Liver (tissue), 9 donors: ENCODE measurements around the gene MFGE8. TPM values are rescaled to one million over a fixed set of nuclear protein-coding genes. Genes with fewer than 3 reads are reported as not detected.

Source experiments
- DNase-seq: peaks from one replicate; pipeline ENCODE4 v3.0.0-alpha.2; 2017; ENCODE audit warnings: low spot score
- H3K27ac ChIP-seq, 2 donors: one replicate each; pipeline ENCODE4 v1.7.0; 2013; ENCODE audit warnings: inconsistent platforms in 2 of 2, low read length in 2 of 2, control low read depth in 1 of 2, low read depth in 1 of 2, mild to moderate bottlenecking in 1 of 2
- H3K27me3 ChIP-seq, 4 donors: one replicate each; pipeline versions ENCODE4 v1.6.1 to v1.7.0; 2013; ENCODE audit warnings: low read length in 3 of 4, inconsistent platforms in 1 of 4, mild to moderate bottlenecking in 1 of 4, moderate library complexity in 1 of 4; ENCODE audit not compliant: control insufficient read depth in 4 of 4, insufficient read depth in 4 of 4
- H3K36me3 ChIP-seq, 4 donors: one replicate each; pipeline versions ENCODE4 v1.6.1 to v1.7.0; 2013; ENCODE audit warnings: low read length in 3 of 4, mild to moderate bottlenecking in 3 of 4, low read depth in 1 of 4, moderate library complexity in 1 of 4; ENCODE audit not compliant: control insufficient read depth in 4 of 4, insufficient read depth in 3 of 4
- H3K4me1 ChIP-seq, 4 donors: one replicate each; pipeline versions ENCODE4 v1.6.1 to v1.7.0; 2013; ENCODE audit warnings: low read length in 3 of 4, mild to moderate bottlenecking in 3 of 4, moderate library complexity in 1 of 4; ENCODE audit not compliant: control insufficient read depth in 4 of 4, insufficient read depth in 4 of 4
- H3K4me3 ChIP-seq, 3 donors: one replicate each; pipeline versions ENCODE4 v1.6.1 to v1.7.0; 2013; ENCODE audit warnings: low read length in 3 of 3, control low read depth in 1 of 3, low read depth in 1 of 3, mild to moderate bottlenecking in 1 of 3
- H3K9ac ChIP-seq, 2 donors: one replicate each; pipeline ENCODE4 v1.7.0; 2013; ENCODE audit warnings: low read length in 2 of 2, mild to moderate bottlenecking in 2 of 2, moderate library complexity in 2 of 2, control low read depth in 1 of 2, low read depth in 1 of 2
- H3K9me3 ChIP-seq, 4 donors: one replicate each; pipeline versions ENCODE4 v1.6.1 to v1.7.0; 2013; ENCODE audit warnings: low read length in 3 of 4; ENCODE audit not compliant: control insufficient read depth in 4 of 4
- EGR1 ChIP-seq, 2 donors: IDR thresholded peaks; 2 replicates each; pipeline ENCODE4 v1.6.1; 2016 to 2018; ENCODE audit warnings: antibody characterized with exemption in 2 of 2, low read depth in 2 of 2
- FOXA1 ChIP-seq: IDR thresholded peaks from 2 replicates; pipeline ENCODE4 v1.6.1; 2016; ENCODE audit warnings: antibody characterized with exemption
- FOXA2 ChIP-seq: IDR thresholded peaks from 2 replicates; pipeline ENCODE4 v1.6.1; 2016; ENCODE audit warnings: antibody characterized with exemption
- GABPA ChIP-seq, 2 donors: IDR thresholded peaks in 1 of 2; conservative IDR thresholded peaks in 1 of 2; 2 replicates each; pipeline ENCODE4 v1.6.1; 2016; ENCODE audit warnings: antibody characterized with exemption in 2 of 2, mild to moderate bottlenecking in 1 of 2, moderate library complexity in 1 of 2
- HNF4A ChIP-seq, 2 donors: conservative IDR thresholded peaks; 2 replicates each; pipeline ENCODE4 v1.6.1; 2016; ENCODE audit warnings: antibody characterized with exemption in 2 of 2, mild to moderate bottlenecking in 2 of 2
- HNF4G ChIP-seq: IDR thresholded peaks from 2 replicates; pipeline ENCODE4 v1.6.1; 2016; ENCODE audit warnings: antibody characterized with exemption
- JUND ChIP-seq, 2 donors: IDR thresholded peaks; 2 replicates each; pipeline ENCODE4 v1.6.1; 2016; ENCODE audit warnings: antibody characterized with exemption in 2 of 2
- NR2F2 ChIP-seq: IDR thresholded peaks from 2 replicates; pipeline ENCODE4 v1.6.1; 2016; ENCODE audit warnings: antibody characterized with exemption
- RAD21 ChIP-seq, 2 donors: IDR thresholded peaks; 2 replicates each; pipeline ENCODE4 v1.6.1; 2016; ENCODE audit warnings: antibody characterized with exemption in 2 of 2, mild to moderate bottlenecking in 2 of 2
- REST ChIP-seq: IDR thresholded peaks from 2 replicates; pipeline ENCODE4 v1.6.1; 2016; ENCODE audit warnings: antibody characterized with exemption, mild to moderate bottlenecking
- RXRA ChIP-seq, 2 donors: IDR thresholded peaks; 2 replicates each; pipeline ENCODE4 v1.6.1; 2017 to 2018; ENCODE audit warnings: antibody characterized with exemption in 2 of 2, mild to moderate bottlenecking in 1 of 2
- SP1 ChIP-seq: IDR thresholded peaks from 2 replicates; pipeline ENCODE4 v1.6.1; 2018; ENCODE audit warnings: antibody characterized with exemption, mild to moderate bottlenecking
- TAF1 ChIP-seq: conservative IDR thresholded peaks from 2 replicates; pipeline ENCODE4 v1.6.1; 2016; ENCODE audit warnings: antibody characterized with exemption, mild to moderate bottlenecking
- YY1 ChIP-seq: IDR thresholded peaks from 2 replicates; pipeline ENCODE4 v1.6.1; 2016; ENCODE audit warnings: antibody characterized with exemption, mild to moderate bottlenecking
- ZBTB33 ChIP-seq: IDR thresholded peaks from 2 replicates; pipeline ENCODE4 v1.6.1; 2016; ENCODE audit warnings: antibody characterized with exemption
- whole genome bisulfite sequencing: extraction: QIAGEN DNeasy Blood & Tissue Kit; methylation state at CpG from one replicate; pipeline ENCODE4 v1.1.7; 2013; 5-methylcytosine and 5-hydroxymethylcytosine counted together
- polyA plus RNA-seq, 2 donors: library from polyadenylated mRNA; stranded (reverse) in 1 of 2; unstranded in 1 of 2; fragments of 200-250 nt in 1 of 2; fragments of >200 nt in 1 of 2; fragmentation: Nextera tagmentation in 1 of 2; extraction: Ambion mirVana in 1 of 2; gene quantifications; one replicate each; pipeline versions ENCODE4 v1.2.1 to v1.2.3, GENCODE V29; 2013 to 2015
- total RNA-seq, 2 donors: library from RNA; depleted of rRNA; stranded (reverse); fragments of >200 nt; gene quantifications; one replicate each; pipeline ENCODE4 v1.2.3, GENCODE V29; 2014
- TF ChIP-seq, protein P1 (sequence below): IDR thresholded peaks from 2 replicates; pipeline ENCODE4 v1.6.1; 2016; ENCODE audit warnings: antibody characterized with exemption
- TF ChIP-seq, protein P2 (sequence below): fragments of 150-350 bp; IDR thresholded peaks from 2 replicates; pipeline ENCODE4 v1.5.1; 2017; ENCODE audit warnings: improper control_type of control experiment, low read depth, low read length; ENCODE audit not compliant: missing input control
- TF ChIP-seq, protein P3 (sequence below): IDR thresholded peaks from 2 replicates; pipeline ENCODE4 v1.6.1; 2016; ENCODE audit warnings: antibody characterized with exemption
- donor health status: healthy.
- donor health status: healthy.
- donor health status: healthy.
- donor health status: healthy.
- donor health status: healthy.

Gene MFGE8
- total and polyA plus RNA-seq, 4 donors: 6.6 to 14.8 (median 12.8) TPM

DNA sequence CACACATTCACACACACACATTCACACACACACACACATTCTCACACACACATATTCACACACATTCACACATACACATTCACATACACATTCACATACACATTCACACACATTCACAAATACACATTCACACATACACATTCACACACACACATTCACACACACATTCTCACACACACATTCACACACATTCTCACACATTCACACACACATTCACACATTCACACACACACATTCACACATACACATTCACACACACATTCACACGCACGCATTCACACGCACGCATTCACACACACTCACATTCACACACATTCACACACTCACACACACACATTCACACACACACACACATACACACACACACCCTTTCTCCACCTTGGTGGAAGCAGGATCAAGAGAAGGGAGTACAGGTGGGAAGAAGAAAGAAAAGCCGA is 12.2 kb downstream of the MFGE8 start:
- H3K27ac ChIP-seq: no peak overlapping the region
- H3K9ac ChIP-seq: no peak overlapping the region
- H3K36me3 ChIP-seq: no peaks in the 10 kb centered on the region
- no peak for DNase-seq
- H3K27me3 ChIP-seq: peaks cover 0 to 5% (median 0%) of the 10 kb centered on the region in 4 donors
- 87% methylated on average over 5 of the region's 5 CpGs for WGBS
- H3K4me3 ChIP-seq: no peak overlapping the region
- no peaks in the 10 kb centered on the region for H3K9me3 ChIP-seq
- TF ChIP-seq RXRA (IDR thresholded peaks at IDR 0.05) (no peak), EGR1 (IDR thresholded peaks at IDR 0.05; ENCODE audit: low read depth in 2 of 2) (no peak), NR2F2 (no peak), YY1 (no peak)
- peaks cover 0 to 4% (median 0%) of the 10 kb centered on the region in 4 donors for H3K4me1 ChIP-seq

DNA sequence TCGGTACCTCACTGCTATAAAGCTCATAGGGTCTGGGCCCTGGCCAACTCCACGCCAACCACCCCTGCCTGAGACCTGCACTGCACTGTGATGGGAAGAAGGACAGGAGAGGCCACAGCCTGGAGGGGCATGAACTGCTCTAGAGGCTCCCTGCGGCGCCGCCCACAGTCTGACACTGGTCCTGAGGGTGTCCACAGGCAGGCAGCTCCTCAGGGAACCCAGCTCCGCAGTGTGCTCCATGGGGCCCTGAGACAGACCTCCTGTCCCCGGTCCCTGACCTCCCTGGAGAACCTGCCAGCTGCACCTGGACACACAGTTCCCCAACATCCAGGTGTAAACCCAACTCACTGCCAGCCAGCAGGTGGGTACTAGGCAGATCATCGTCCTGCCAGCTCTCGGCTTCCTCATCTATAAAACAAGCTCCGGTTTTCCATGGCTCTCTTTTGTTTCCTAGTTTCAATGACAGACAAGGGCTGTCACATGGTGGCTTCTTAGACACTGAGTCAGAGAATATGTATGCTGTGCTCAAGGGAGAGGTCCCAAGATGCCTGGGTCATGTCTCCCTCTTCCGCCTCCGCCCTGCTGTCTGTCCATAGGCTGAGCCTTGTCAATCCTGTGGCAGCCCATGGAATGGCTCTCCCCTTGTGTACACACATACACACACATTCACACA is 12.7 kb downstream of the MFGE8 start:
- DNase-seq: no peak
- Histone ChIP-seq H3K4me3 (no peak overlapping the region), H3K9me3 (no peaks in the 10 kb centered on the region), H3K4me1 (peaks cover 0 to 4% (median 1%) of the 10 kb centered on the region in 4 donors), H3K27ac (no peak overlapping the region), H3K36me3 (no peaks in the 10 kb centered on the region), H3K9ac (no peak overlapping the region), H3K27me3 (peaks cover 0 to 8% (median 2%) of the 10 kb centered on the region in 4 donors)
- TF ChIP-seq ZBTB33 (no peak), YY1 (no peak), FOXA1 (no peak), RAD21 (IDR thresholded peaks at IDR 0.05) (no peak), REST (no peak), JUND (IDR thresholded peaks at IDR 0.05) (no peak), EGR1 (IDR thresholded peaks at IDR 0.05; ENCODE audit: low read depth in 2 of 2) (no peak), RXRA (IDR thresholded peaks at IDR 0.05) (no peak), TAF1 (no peak), FOXA2 (no peak), HNF4G (no peak), NR2F2 (no peak), HNF4A (conservative IDR thresholded peaks at IDR 0.05) (no peak), SP1 (no peak), GABPA (IDR thresholded peaks at IDR 0.05 in 1 of 2, conservative IDR thresholded peaks at IDR 0.05 in 1 of 2) (no peak)
- TF ChIP-seq, protein P1, sequence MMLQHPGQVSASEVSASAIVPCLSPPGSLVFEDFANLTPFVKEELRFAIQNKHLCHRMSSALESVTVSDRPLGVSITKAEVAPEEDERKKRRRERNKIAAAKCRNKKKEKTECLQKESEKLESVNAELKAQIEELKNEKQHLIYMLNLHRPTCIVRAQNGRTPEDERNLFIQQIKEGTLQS: no peak
- TF ChIP-seq, protein P2, sequence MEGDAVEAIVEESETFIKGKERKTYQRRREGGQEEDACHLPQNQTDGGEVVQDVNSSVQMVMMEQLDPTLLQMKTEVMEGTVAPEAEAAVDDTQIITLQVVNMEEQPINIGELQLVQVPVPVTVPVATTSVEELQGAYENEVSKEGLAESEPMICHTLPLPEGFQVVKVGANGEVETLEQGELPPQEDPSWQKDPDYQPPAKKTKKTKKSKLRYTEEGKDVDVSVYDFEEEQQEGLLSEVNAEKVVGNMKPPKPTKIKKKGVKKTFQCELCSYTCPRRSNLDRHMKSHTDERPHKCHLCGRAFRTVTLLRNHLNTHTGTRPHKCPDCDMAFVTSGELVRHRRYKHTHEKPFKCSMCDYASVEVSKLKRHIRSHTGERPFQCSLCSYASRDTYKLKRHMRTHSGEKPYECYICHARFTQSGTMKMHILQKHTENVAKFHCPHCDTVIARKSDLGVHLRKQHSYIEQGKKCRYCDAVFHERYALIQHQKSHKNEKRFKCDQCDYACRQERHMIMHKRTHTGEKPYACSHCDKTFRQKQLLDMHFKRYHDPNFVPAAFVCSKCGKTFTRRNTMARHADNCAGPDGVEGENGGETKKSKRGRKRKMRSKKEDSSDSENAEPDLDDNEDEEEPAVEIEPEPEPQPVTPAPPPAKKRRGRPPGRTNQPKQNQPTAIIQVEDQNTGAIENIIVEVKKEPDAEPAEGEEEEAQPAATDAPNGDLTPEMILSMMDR: no peak
- TF ChIP-seq, protein P3, sequence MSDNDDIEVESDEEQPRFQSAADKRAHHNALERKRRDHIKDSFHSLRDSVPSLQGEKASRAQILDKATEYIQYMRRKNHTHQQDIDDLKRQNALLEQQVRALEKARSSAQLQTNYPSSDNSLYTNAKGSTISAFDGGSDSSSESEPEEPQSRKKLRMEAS: no peak
- 93% methylated on average over 12 of the region's 12 CpGs for WGBS
